ENCODE results near the gene AMIGO3. TPM values are rescaled to one million over a fixed set of nuclear protein-coding genes. Genes with fewer than 3 reads are reported as not detected.
A peak's percentile ranks its signal among the peaks of the same experiment; 100 is the strongest.

Gene AMIGO3
- total and polyA plus RNA-seq, 2 of the 8 experiments (the other 6 are each of a cell fraction or from before 2014, with no cell fraction given) = 1.6 to 8.8 TPM

DNA sequence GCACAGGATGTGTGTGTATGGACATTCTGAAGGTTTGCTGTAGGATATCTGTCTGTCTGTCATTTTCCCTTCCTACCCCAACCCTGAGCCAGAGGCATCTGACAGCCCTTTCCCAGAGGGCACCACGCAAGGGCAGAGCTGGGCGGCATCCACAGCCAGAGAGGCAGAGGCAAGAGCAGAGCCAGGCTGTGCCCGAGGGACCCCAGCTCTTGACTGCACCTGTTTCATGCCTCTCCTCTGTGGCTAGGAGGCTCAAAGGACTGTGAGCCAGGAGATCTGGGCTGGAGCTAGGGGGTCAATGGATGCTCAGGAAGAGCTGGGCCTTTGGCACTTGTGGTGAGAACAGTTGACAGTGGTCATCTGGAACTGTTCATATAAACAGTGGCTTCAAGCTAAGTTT, 50.1 kb downstream of the AMIGO3 start:
- Histone ChIP-seq H2BK20ac (ENCODE audit: low read length) (no peak overlapping the region), H2BK120ac (replicated peaks; ENCODE audit: low read depth, low read length) (no peak overlapping the region), H3K79me1 (ENCODE audit: low read depth, low read length) (no peaks in the 10 kb centered on the region), H4K8ac (ENCODE audit: extremely low read depth, insufficient read depth, low read length) (no peak overlapping the region), H3K4me3 (ENCODE audit: extremely low read depth in 1 of 4, insufficient read depth in 2 of 4, low read depth in 3 of 4, low read length in 4 of 4) (no peak overlapping the region), H4K91ac (replicated peaks; ENCODE audit: insufficient read length, low read length) (no peak overlapping the region), H3K27me3 (replicated peaks in 1 of 4; ENCODE audit: control insufficient read depth in 3 of 4, extremely low read depth in 1 of 4, insufficient read depth in 3 of 4, low read length in 3 of 4) (no peaks in the 10 kb centered on the region), H3K23me2 (ENCODE audit: low read depth, low read length) (peaks cover 6% of the 10 kb centered on the region; the same call in 1 of the 2 replicates), H3K9ac (replicated peaks in 1 of 4; ENCODE audit: extremely low read depth in 1 of 4, low read depth in 3 of 4, low read length in 3 of 4) (no peak overlapping the region), H3K4me2 (ENCODE audit: insufficient read depth in 1 of 2, low read depth in 2 of 2, low read length in 2 of 2) (no peak overlapping the region), H2AFZ (ENCODE audit: low read length) (no peak overlapping the region), H3K18ac (ENCODE audit: extremely low read depth, low read length) (no peak overlapping the region), H3K36me3 (ENCODE audit: control insufficient read depth in 2 of 4, insufficient read depth in 4 of 4, low read length in 3 of 4) (no peaks in the 10 kb centered on the region), H3K56ac (replicated peaks; ENCODE audit: insufficient read length, low read depth, low read length) (no peak overlapping the region), H3K4me1 (replicated peaks in 1 of 4; ENCODE audit: control insufficient read depth in 3 of 4, insufficient read depth in 4 of 4, low read length in 3 of 4) (peaks cover 0 to 11% (median 2%) of the 10 kb centered on the region in 4 experiments; a peak in 2 of 7 replicates), H4K20me1 (replicated peaks in 1 of 2; ENCODE audit: control insufficient read depth in 1 of 2, insufficient read depth in 2 of 2, low read length in 2 of 2) (no peaks in the 10 kb centered on the region), H3K9me3 (ENCODE audit: insufficient read depth in 2 of 2, low read depth in 1 of 2, low read length in 1 of 2) (no peaks in the 10 kb centered on the region), H3K14ac (ENCODE audit: insufficient read length) (no peak overlapping the region), H3K79me2 (ENCODE audit: control insufficient read depth in 1 of 2, insufficient read depth in 2 of 2, low read length in 2 of 2) (peaks cover 0 to 3% of the 10 kb centered on the region in 2 experiments; a peak in 1 of 4 replicates), H4K5ac (ENCODE audit: insufficient read length, low read depth, low read length) (no peak overlapping the region), H2BK5ac (ENCODE audit: low read depth, low read length) (0 out of 2 replicates have a peak overlapping the region, but pooled peaks have one; percentile 19), H2BK12ac (ENCODE audit: low read depth, low read length) (no peak overlapping the region), H2BK15ac (ENCODE audit: low read length) (no peak overlapping the region), H3K4ac (replicated peaks; ENCODE audit: insufficient read length, low read depth, low read length) (no peak overlapping the region), H2AK5ac (ENCODE audit: low read depth, low read length) (no peak overlapping the region), H3K27ac (ENCODE audit: low read depth, low read length) (no peak overlapping the region), H3K23ac (ENCODE audit: insufficient read length) (no peak overlapping the region)
- FAIRE-seq (no peak), DNase-seq (ENCODE audit: low read depth in 1 of 2, low spot score in 2 of 2) (no peak)
- CTCF ChIA-PET (ENCODE audit: partially characterized antibody) = interaction anchor here (0.7 to 5.4 kb wide), 12 partner anchors 12 to 215 kb away, joined by 3 to 159 read pairs (median 4); no protein-coding TSS in a partner anchor
- 98% methylated on average over 3 of the region's 3 CpGs; no CpG with 5 or more reads in 1 of the 2 experiments for WGBS, 2 experiments (ENCODE audit: extremely low coverage in 1 of 2, insufficient coverage in 1 of 2, insufficient read length in 1 of 2, insufficient replicate concordance in 2 of 2, low coverage in 1 of 2, low lambda C conversion rate in 2 of 2, missing lambda C conversion rate in 1 of 2)
- TF ChIP-seq EP300 (IDR thresholded peaks at IDR 0.05; ENCODE audit: borderline replicate concordance in 1 of 2, low read depth in 2 of 2, low read length in 2 of 2) (no peak), TEAD4 (IDR thresholded peaks at IDR 0.05; ENCODE audit: low read depth, low read length) (no peak)
- TF ChIP-seq, protein P1, sequence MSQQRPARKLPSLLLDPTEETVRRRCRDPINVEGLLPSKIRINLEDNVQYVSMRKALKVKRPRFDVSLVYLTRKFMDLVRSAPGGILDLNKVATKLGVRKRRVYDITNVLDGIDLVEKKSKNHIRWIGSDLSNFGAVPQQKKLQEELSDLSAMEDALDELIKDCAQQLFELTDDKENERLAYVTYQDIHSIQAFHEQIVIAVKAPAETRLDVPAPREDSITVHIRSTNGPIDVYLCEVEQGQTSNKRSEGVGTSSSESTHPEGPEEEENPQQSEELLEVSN (IDR thresholded peaks at IDR 0.05) = no peak
- POLR2A ChIA-PET (ENCODE audit: partially characterized antibody) = interaction anchor here (0.9 to 1.3 kb wide), 3 partner anchors 129 to 137 kb away, joined by 3 to 4 read pairs (median 4); no protein-coding TSS in a partner anchor
